Endothelial cell of umbilical vein (primary cell): ENCODE data around the gene TRIM46. TPM values are rescaled to one million over a fixed set of nuclear protein-coding genes. Genes with fewer than 3 reads are reported as not detected.
A peak's percentile ranks its signal among the peaks of the same experiment; 100 is the strongest.

ENCODE experiments used
- BruUV-seq: library from RNA; stranded (reverse); fragments of 400-500 nt; replicated peaks from 2 replicates; lab custom pipeline; 2021; lab: Mats Ljungman, UMichigan
- CTCF ChIA-PET: fragments of 300-600, 350-600 bp; sonication (Branson Sonifier 250); formaldehyde crosslinking; loops from one replicate; lab custom pipeline; 2021; ENCODE audit warnings: antibody characterized with exemption, inconsistent platforms; lab: Charles Lee
- POLR2A ChIA-PET: fragments of 300-600, 350-600 bp; sonication (Branson Sonifier 250); formaldehyde crosslinking; loops from one replicate; lab custom pipeline; 2021; ENCODE audit warnings: antibody characterized with exemption, inconsistent platforms; lab: Charles Lee
- DNase-seq: peaks from one replicate; pipeline ENCODE4 v3.0.0-alpha.2; 2011; ENCODE audit warnings: low read depth, low spot score
- FAIRE-seq: peaks from 2 replicates; lab custom pipeline; 2011; peaks lifted over from hg19 to GRCh38; lab: Jason Lieb, UNC
- H2AFZ ChIP-seq: 2 replicates; pipeline ENCODE4 v1.6.0; 2012; ENCODE audit warnings: low read depth, low read length, control low read depth, inconsistent platforms
- H3K27ac ChIP-seq: 2 replicates; pipeline ENCODE4 v1.5.1; 2011; ENCODE audit warnings: low read depth, mild to moderate bottlenecking, control low read depth, low read length, moderate library complexity; ENCODE audit not compliant: insufficient read depth
- H3K27me3 ChIP-seq, 2 experiments: 2 replicates each; pipeline versions ENCODE4 v1.6.0 to v1.6.1; 2011; ENCODE audit warnings: low read length in 2 of 2, mixed read lengths in 1 of 2; ENCODE audit not compliant: control insufficient read depth in 2 of 2, insufficient read depth in 2 of 2
- H3K36me3 ChIP-seq, 2 experiments: 2 replicates in 1 of 2; 3 replicates in 1 of 2; pipeline ENCODE4 v1.5.1; 2011; ENCODE audit warnings: low read length in 2 of 2, mild to moderate bottlenecking in 1 of 2, moderate library complexity in 1 of 2; ENCODE audit not compliant: control insufficient read depth in 2 of 2, insufficient read depth in 2 of 2; ENCODE audit errors: extremely low read depth in 1 of 2
- H3K4me1 ChIP-seq: 3 replicates; pipeline ENCODE4 v1.5.1; 2011; ENCODE audit warnings: mild to moderate bottlenecking, low read length; ENCODE audit not compliant: control insufficient read depth, insufficient read depth; ENCODE audit errors: extremely low read depth
- H3K4me2 ChIP-seq: 2 replicates; pipeline ENCODE4 v1.6.1; 2011; ENCODE audit warnings: low read length, control low read depth, mixed read lengths; ENCODE audit not compliant: insufficient read depth
- H3K4me3 ChIP-seq, 3 experiments: fragments of 200-600 bp in 1 of 3; sonication (generic), shearing (Covaris generic) in 1 of 3; replicated peaks in 1 of 3; 2 replicates each; pipeline ENCODE4 v1.5.1; 2011 to 2016; ENCODE audit warnings: control low read depth in 3 of 3, low read length in 3 of 3, mild to moderate bottlenecking in 2 of 3, inconsistent platforms in 1 of 3, low read depth in 1 of 3, moderate library complexity in 1 of 3; ENCODE audit not compliant: insufficient read depth in 1 of 3
- H3K79me2 ChIP-seq: 2 replicates; pipeline ENCODE4 v1.6.0; 2012; ENCODE audit warnings: low read length, inconsistent platforms; ENCODE audit not compliant: control insufficient read depth, insufficient read depth
- H3K9ac ChIP-seq: replicated peaks from 2 replicates; pipeline ENCODE3; 2011; ENCODE audit warnings: low read length, control low read depth; ENCODE audit not compliant: insufficient read depth; ENCODE audit errors: extremely low read depth
- H3K9me1 ChIP-seq: replicated peaks from 3 replicates; pipeline ENCODE4 v1.6.0; 2011; ENCODE audit warnings: mild to moderate bottlenecking, low read length; ENCODE audit not compliant: control insufficient read depth, insufficient read depth; ENCODE audit errors: extremely low read depth
- H3K9me3 ChIP-seq: replicated peaks from 2 replicates; pipeline ENCODE4 v1.5.1; 2012; ENCODE audit warnings: low read length, inconsistent platforms; ENCODE audit not compliant: control insufficient read depth, insufficient read depth
- H4K20me1 ChIP-seq: replicated peaks from 2 replicates; pipeline ENCODE3; 2011; ENCODE audit warnings: mild to moderate bottlenecking, low read length; ENCODE audit not compliant: control insufficient read depth, insufficient read depth; ENCODE audit errors: extremely low read depth
- CTCF ChIP-seq, 2 donors: IDR thresholded peaks; 1 replicate in 1 of 2; 2 replicates in 1 of 2; pipeline ENCODE4 v1.5.1; 2011; ENCODE audit warnings: low read length in 2 of 2, mild to moderate bottlenecking in 2 of 2, moderate library complexity in 2 of 2, control low read depth in 1 of 2, inconsistent platforms in 1 of 2, low read depth in 1 of 2; ENCODE audit not compliant: insufficient read depth in 1 of 2; ENCODE audit errors: extremely low read depth in 1 of 2
- EZH2 ChIP-seq: IDR thresholded peaks from 2 replicates; pipeline ENCODE4 v1.6.1; 2012; ENCODE audit warnings: borderline replicate concordance, low read depth, mild to moderate bottlenecking, moderate library complexity, low read length, inconsistent platforms; ENCODE audit not compliant: severe bottlenecking
- FOS ChIP-seq: IDR thresholded peaks from 2 replicates; pipeline ENCODE4 v1.6.1; 2011; ENCODE audit warnings: mild to moderate bottlenecking, low read length, moderate library complexity, borderline replicate concordance; ENCODE audit not compliant: insufficient read depth
- GATA2 ChIP-seq: IDR thresholded peaks from 2 replicates; pipeline ENCODE4 v1.7.0; 2011; ENCODE audit warnings: low read depth, mild to moderate bottlenecking, moderate library complexity, mixed read lengths, low read length; ENCODE audit not compliant: insufficient read length, insufficient read depth
- JUN ChIP-seq: IDR thresholded peaks from 2 replicates; pipeline ENCODE4 v1.6.1; 2011; ENCODE audit warnings: borderline replicate concordance, low read depth; ENCODE audit not compliant: insufficient read length, insufficient read depth
- MAX ChIP-seq: IDR thresholded peaks from 2 replicates; pipeline ENCODE4 v1.6.1; 2011; ENCODE audit not compliant: insufficient read depth, insufficient read length
- MYC ChIP-seq: IDR thresholded peaks from one replicate; pipeline ENCODE4 v1.6.1; 2011; ENCODE audit warnings: mild to moderate bottlenecking, low read depth, low read length
- POLR2AphosphoS5 ChIP-seq: IDR thresholded peaks from 2 replicates; pipeline ENCODE4 v1.6.1; 2012; ENCODE audit warnings: low read depth, mild to moderate bottlenecking, control low read depth, low read length, moderate library complexity; ENCODE audit not compliant: insufficient read depth
- dilution Hi-C: fragments of 300-500 bp; cut with MboI; formaldehyde crosslinking; loops from one replicate; pipeline ENCODE4 v1.15.0; 2019; ENCODE audit warnings: low sequenced_read_pairs; ENCODE audit not compliant: extremely low pct_ligation_motif_present
- intact Hi-C: fragments of 100-400 bp; cut with micrococcal nuclease; formaldehyde crosslinking; loops from one replicate; pipeline ENCODE4 v1.10.0; 2022
- polyA plus RNA-seq, 4 experiments: library from polyadenylated mRNA; depleted of rRNA in 3 of 4; stranded (reverse) in 3 of 4; unstranded in 1 of 4; fragments of >200 nt; gene quantifications; 2 replicates each; pipeline versions ENCODE4 v1.2.1 to v1.2.3, GENCODE V29; 2011 to 2012; ENCODE audit warnings: missing spikeins in 1 of 4
- total RNA-seq: library from RNA; stranded (reverse); gene quantifications from 2 replicates; pipeline ENCODE4 v1.2.3, GENCODE V29; 2021

TRIM46 gene
- total and polyA plus RNA-seq, 2 donors (not counting 3 experiments of a cell fraction or from before 2014, with no cell fraction given) = 9.5 to 10.0 TPM

- intact Hi-C loops (loop anchor here (1.0 to 5.0 kb wide), 2 partner anchors 30 to 152 kb away; partner anchors contain the start of genes CKS1B and SHC1), dilution Hi-C loops (no loop called here)
- ChIA-PET CTCF (interaction anchor here (0.6 to 15.5 kb wide), 11 partner anchors 9 to 844 kb away, joined by 3 to 204 read pairs (median 5); partner anchors contain the start of genes KRTCAP2 and SLC50A1), POLR2A (interaction anchor here (0.7 kb wide), 1 partner anchor 164 kb away, joined by 3 read pairs; no protein-coding TSS in a partner anchor)
- no TSS peak for BruUV-seq
- Histone ChIP-seq H3K4me2 (peak overlapping the region; percentile 33), H3K9me3 (no peaks in the 10 kb centered on the region), H2AFZ (no peak overlapping the region), H3K79me2 (peaks cover 10% of the 10 kb centered on the region), H3K4me3 (no peak overlapping the region), H4K20me1 (no peaks in the 10 kb centered on the region), H3K36me3 (peaks cover 0 to under 1% of the 10 kb centered on the region in 2 experiments), H3K27ac (peak overlapping the region; percentile 90), H3K27me3 (peaks cover 0 to 4% of the 10 kb centered on the region in 2 experiments), H3K9ac (peak overlapping the region; percentile 59), H3K9me1 (no peaks in the 10 kb centered on the region), H3K4me1 (peaks cover 43% of the 10 kb centered on the region)
- DNase-seq (peak; percentile 83), FAIRE-seq (peak; percentile 55)
- peak; percentile 60 for TF ChIP-seq POLR2AphosphoS5
- peak; percentile 29 for TF ChIP-seq JUN
- no peak for TF ChIP-seq FOS
- no peak for TF ChIP-seq MYC
- no peak for TF ChIP-seq GATA2
- no peak for TF ChIP-seq EZH2
- no peak for TF ChIP-seq CTCF (IDR thresholded peaks at IDR 0.05; ENCODE audit: extremely low read depth in 1 of 2, insufficient read depth in 1 of 2, low read depth in 1 of 2, low read length in 2 of 2)
- peak; percentile 14 for TF ChIP-seq MAX
These were observed 48.9 kb upstream of the TRIM46 start for GRCh38 chr1:155124503-155125463.
